Measurements from ENCODE around the gene MAFG.

Gene MAFG

GRCh38 chr17:81869221-81870130, 58.1 kb downstream of the MAFG start (continued):
- no peak; the same call in 1 of the 2 replicates for TF ChIP-seq ZNF18 (tag by site-specific recombination; IDR thresholded peaks at IDR 0.05)
- TF ChIP-seq ZNF544 (tag by site-specific recombination; IDR thresholded peaks at IDR 0.05), result no peak
- peak; percentile 68 for TF ChIP-seq ZBTB10 (tag by site-specific recombination; IDR thresholded peaks at IDR 0.05)
- TF ChIP-seq ZNF114 (tag by site-specific recombination; IDR thresholded peaks at IDR 0.05), result no peak
- TF ChIP-seq ZBTB6 (tag by site-specific recombination; IDR thresholded peaks at IDR 0.05), result no peak
- TF ChIP-seq ZNF830 (tag by site-specific recombination; IDR thresholded peaks at IDR 0.05; ENCODE audit: low read depth), result no peak
- TF ChIP-seq ZNF274 (IDR thresholded peaks at IDR 0.05; ENCODE audit: low read length), result no peak
- no peak for TF ChIP-seq ZNF274 (tag by site-specific recombination; IDR thresholded peaks at IDR 0.05; ENCODE audit: borderline replicate concordance)
- TF ChIP-seq ZNF596 (tag by site-specific recombination; IDR thresholded peaks at IDR 0.05), result no peak
- peak; percentile 19; the same call in 1 of the 2 replicates for TF ChIP-seq KLF1 (tag by site-specific recombination; IDR thresholded peaks at IDR 0.05)
- TF ChIP-seq ZNF473 (tag by site-specific recombination; IDR thresholded peaks at IDR 0.05), result no peak
- no peak for TF ChIP-seq ZNF169 (tag by site-specific recombination; IDR thresholded peaks at IDR 0.05)
- peak; percentile 61 for TF ChIP-seq HIC1 (tag by site-specific recombination; IDR thresholded peaks at IDR 0.05)
- TF ChIP-seq KLF16 (tag by site-specific recombination; IDR thresholded peaks at IDR 0.05), result no peak
- no peak for TF ChIP-seq MEIS1 (CRISPR knock-in tag; IDR thresholded peaks at IDR 0.05; ENCODE audit: borderline replicate concordance)
- no peak for TF ChIP-seq ZNF433 (tag by site-specific recombination; IDR thresholded peaks at IDR 0.05; ENCODE audit: low read depth)
- no peak for TF ChIP-seq ZNF350 (tag by site-specific recombination; IDR thresholded peaks at IDR 0.05)
- TF ChIP-seq GLI4 (tag by site-specific recombination; IDR thresholded peaks at IDR 0.05), result no peak
- TF ChIP-seq ZNF585B (tag by site-specific recombination; IDR thresholded peaks at IDR 0.05), result no peak
- no peak for TF ChIP-seq ZNF514 (tag by site-specific recombination; IDR thresholded peaks at IDR 0.05)
- no peak for TF ChIP-seq ZNF16 (tag by site-specific recombination; IDR thresholded peaks at IDR 0.05; ENCODE audit: low read depth)
- no peak; the same call in 1 of the 2 replicates for TF ChIP-seq PRDM10 (tag by site-specific recombination; IDR thresholded peaks at IDR 0.05)
- TF ChIP-seq ZNF837 (tag by site-specific recombination; IDR thresholded peaks at IDR 0.05), result 0 out of 2 replicates have a peak, but pooled peaks have one; percentile 8
- TF ChIP-seq ZNF555 (tag by site-specific recombination; conservative IDR thresholded peaks at IDR 0.05), result no peak
- peak; percentile 17; the same call in 1 of the 2 replicates for TF ChIP-seq KLF10 (tag by site-specific recombination; IDR thresholded peaks at IDR 0.05)
- peak; percentile 62 for TF ChIP-seq ZXDB (tag by site-specific recombination; IDR thresholded peaks at IDR 0.05)
- TF ChIP-seq ZNF302 (tag by site-specific recombination; IDR thresholded peaks at IDR 0.05; ENCODE audit: low read depth), result no peak
- TF ChIP-seq ZNF791 (tag by site-specific recombination; IDR thresholded peaks at IDR 0.05), result no peak
- TF ChIP-seq RBAK (tag by site-specific recombination; IDR thresholded peaks at IDR 0.05), result no peak
